Right ventricle myocardium inferior (tissue), 1 donor: Measurements from ENCODE around the gene ADCY6. TPM values are rescaled to one million over a fixed set of nuclear protein-coding genes. Genes with fewer than 3 reads are reported as not detected.

Source experiments
- ATAC-seq: fragments of 200-7000 bp; cut with Tn5 transposase; one replicate; pipeline ENCODE4 v1.9.1; 2020; ENCODE audit warnings: mild to moderate bottlenecking, moderate library complexity
- DNase-seq: peaks from one replicate; pipeline ENCODE4 v3.0.0; 2021; ENCODE audit errors: missing footprints
- intact Hi-C: fragments of 100-400 bp; cut with DNase I; formaldehyde crosslinking; loops from one replicate; pipeline ENCODE4 v1.11.0; 2022
- total RNA-seq: library from RNA; stranded (reverse); fragmentation: NEBNext Ultra II Directional; extraction: Animal tissue kit (Norgen Biotek cat#: 25700); gene quantifications from one replicate; pipeline ENCODE4 v1.2.1, GENCODE V29; 2021
- donor health status: DM: no; HTN: yes; CAD: no; lungs with severe emphysema.

Gene ADCY6
- total RNA-seq, 1 donor from 2014 or later = 55.6 TPM

DNA sequence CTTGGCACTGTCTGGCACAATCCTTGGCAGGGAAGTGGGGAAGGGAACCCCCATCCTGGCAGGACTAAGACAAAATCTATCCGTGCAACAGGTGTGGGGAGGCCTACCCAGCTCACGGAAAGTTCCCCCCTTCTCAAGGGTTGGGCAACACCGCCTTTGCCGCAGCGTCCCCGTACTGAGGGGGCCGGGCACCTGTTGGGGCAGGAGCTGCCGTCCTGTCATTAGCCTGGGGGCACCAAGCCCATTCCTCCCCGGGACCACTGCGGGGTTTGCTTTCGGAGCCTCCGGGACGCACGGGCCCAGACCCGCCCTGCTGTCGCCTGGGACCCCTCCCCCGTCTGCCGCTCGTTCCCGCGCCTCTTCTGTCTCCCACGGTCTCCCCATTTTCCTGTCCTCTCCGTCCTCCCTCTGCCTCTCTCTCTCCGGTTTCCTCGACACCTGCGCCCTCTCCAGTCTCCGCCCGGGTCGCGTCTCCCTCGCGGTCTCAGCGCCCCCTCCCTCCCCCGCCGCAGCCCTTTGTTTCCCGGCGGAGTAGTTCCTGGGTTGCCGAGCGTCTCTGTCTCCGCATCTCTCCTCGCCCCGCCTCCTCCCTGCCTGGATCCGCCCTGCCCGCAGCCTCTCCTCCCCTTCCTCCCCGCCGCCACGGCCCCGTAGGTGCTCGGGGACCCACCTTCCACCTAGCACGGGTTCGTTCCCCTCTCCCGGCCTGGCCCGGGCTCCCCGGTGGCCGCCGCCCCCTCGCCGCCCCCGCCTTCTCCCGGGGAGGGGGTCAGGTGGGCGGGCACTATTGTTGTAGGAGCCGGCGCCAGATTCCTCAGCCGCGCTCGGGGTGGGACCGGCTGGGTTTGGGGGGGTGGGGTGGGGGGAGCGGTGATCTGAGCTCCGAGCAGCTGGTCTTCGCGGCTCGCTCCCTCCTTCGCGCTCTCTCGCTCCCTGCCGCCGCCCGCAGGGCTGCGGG lies 29.3 kb upstream of the ADCY6 start, which contains the start of gene CACNB3:
Gene CACNB3 (plus strand): TSS at position 624 of the 958 bp plus-strand sequence. CDS start 434 bp downstream, outside the sequence.
- intact Hi-C loops = no loop called here
- ATAC-seq (peak; percentile 20), DNase-seq (peak; percentile 82)

GRCh38 chr12:48816143-48816854 lies 27.4 kb upstream of the ADCY6 start:
- intact Hi-C loops = no loop called here
- ATAC-seq (no peak), DNase-seq (no peak)

DNA sequence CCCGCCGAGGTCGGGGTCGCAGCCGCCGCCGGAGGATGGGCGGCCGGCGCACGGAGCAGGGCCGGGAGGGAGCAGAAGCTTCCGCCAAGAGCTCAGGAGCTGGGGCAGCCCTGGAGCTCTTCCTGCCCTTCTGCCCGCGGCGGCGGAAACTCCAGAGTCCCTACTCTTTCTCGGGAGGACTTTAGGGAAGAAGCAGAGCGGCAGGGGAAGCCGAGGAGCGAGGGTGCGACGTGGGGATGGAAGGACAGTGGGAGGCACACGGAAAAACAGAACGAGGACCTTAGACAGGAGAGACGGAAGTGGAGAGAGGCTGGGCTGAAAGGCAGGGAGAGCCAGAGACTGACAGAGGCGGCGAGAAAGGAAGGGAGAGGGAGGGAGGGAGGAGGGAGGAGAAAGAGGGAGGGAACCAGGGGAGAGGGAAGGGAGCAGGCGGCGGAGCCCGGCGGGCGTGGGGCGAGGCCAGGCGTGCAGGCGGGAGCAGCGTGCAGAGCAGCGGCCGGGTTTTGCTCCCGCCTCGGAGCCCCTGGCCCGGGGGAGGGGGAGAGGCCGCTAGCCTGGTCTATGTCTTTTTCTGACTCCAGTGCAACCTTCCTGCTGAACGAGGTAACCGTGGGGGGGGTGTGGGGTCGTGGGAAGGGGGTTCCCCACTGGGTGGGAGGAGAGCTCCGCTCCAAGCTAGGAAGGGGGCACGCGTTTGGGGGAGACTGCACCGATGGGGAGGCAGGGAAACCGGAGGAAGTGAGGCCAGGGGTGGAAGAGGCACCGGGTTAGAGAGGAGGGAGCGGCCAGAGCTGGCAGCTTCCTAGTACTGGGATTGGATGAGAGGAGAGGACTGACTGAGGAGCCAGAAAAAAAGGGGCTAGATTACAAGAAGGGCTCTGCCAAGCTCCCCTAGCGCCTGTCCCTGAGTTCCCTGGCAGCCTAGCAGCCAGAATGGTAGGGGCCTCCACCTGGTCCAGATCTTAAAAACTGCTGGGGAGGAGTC lies 26.5 kb upstream of the ADCY6 start:
- intact Hi-C loops = no loop called here
- ATAC-seq = peak; percentile 86
- DNase-seq = peak; percentile 88

DNA sequence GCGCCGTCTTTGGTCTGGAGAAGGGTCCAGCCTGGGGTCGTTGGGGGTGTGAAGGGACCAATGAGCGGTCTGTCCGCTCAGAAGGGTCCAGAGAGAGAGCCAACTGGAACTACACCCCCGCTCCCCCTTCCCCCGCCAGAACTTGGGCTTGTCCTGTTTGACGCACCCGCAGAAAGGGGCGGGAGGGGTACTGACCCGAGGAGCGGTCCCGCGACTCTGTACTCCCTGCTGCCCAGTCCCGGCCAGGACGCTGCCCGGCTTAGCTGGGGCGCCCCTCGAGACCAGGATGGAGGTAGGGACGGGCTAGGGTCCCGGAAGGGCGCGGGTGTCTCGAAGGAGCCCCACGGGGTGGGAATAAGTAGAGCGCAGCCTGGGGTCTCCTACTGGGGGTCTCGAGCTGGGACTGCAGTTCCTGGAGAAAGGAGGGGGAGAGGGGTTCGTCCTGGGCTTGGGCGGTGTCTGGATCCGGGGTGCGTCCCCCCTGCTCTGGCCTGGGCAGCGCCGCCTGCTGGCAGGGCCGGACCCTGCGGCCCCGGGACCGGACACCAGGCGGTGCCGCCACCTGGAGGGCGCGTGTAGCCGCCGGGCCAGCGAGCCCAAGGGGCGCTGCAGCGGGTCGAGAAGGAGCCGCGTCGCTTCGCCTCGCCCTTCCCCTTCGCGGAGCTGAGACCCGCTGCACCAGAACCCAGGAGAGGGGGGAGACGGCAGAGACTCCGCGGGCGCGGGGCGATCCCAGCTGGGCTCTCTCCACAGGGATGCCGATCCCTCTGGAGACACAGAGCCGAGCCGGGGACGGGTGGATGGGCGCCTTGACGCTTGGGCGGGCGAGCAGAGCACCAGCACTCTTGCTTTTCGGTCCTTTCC lies 25.6 kb upstream of the ADCY6 start:
- DNase-seq (peak; percentile 93), ATAC-seq (peak; percentile 89)
- intact Hi-C loops = no loop called here

- intact Hi-C loops = no loop called here
- ATAC-seq = no peak
These were observed 24.8 kb upstream of the ADCY6 start for GRCh38 chr12:48813465-48814261.

DNA sequence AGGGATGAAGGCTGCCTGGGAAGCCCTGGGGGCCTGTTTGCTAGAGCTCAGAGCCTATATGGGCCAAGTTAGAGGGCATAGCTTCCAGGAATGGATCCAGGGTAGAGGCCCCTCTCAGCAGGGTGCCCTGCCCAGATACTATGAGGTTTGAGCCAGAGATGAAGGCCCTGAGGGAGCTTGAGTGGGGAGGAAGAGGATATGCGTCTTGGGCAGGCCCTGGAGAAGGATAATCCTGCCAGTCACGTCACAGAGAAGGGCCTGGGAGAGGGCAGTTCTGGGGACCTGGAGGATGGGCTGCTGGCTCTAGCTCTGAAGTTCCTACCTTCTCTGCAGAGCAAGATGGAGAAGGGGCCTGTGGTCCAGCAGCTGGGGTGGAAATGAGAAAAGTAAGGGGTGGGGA lies 23.5 kb upstream of the ADCY6 start:
- intact Hi-C loops = no loop called here

More at GRCh38 chr12:48813465-48814261, 24.8 kb upstream of the ADCY6 start:
- no peak for DNase-seq

GRCh38 chr12:48811437-48812090 lies 22.7 kb upstream of the ADCY6 start:
- ATAC-seq (no peak), DNase-seq (no peak)
- intact Hi-C loops = no loop called here

More for the DNA sequence above, 23.5 kb upstream of the ADCY6 start:
- ATAC-seq = no peak
- no peak for DNase-seq

DNA sequence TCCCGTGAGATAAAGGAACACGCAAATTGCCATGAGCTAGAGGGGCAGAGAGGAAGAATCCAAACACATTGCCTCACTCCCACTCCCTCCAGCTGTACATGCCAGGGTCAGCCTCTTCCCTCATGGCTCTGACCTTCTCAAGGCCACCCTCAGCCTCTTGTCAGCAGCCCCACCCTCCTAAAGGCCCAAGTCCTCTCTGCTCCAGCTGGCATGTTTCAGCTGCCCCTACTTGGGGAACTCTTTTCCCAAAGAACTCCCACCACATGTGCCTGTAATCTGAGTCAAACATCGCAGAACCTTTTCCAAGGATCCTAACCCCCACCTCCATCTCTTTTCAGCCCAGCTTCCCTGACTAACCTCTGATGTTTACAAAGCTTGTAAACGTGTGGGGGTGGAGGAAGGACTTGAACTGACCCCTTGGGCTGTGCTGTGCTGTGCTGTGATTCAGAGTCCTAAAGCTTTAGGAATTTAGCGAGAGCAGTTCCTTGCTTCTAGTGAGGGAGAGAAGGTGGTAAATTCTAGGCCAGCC lies 22.1 kb upstream of the ADCY6 start:
- intact Hi-C loops = no loop called here

GRCh38 chr12:48807981-48808380 lies 19.1 kb upstream of the ADCY6 start:
- DNase-seq (no peak), ATAC-seq (no peak)
- intact Hi-C loops = no loop called here

More for the DNA sequence above, 22.1 kb upstream of the ADCY6 start:
- ATAC-seq (no peak), DNase-seq (no peak)

DNA sequence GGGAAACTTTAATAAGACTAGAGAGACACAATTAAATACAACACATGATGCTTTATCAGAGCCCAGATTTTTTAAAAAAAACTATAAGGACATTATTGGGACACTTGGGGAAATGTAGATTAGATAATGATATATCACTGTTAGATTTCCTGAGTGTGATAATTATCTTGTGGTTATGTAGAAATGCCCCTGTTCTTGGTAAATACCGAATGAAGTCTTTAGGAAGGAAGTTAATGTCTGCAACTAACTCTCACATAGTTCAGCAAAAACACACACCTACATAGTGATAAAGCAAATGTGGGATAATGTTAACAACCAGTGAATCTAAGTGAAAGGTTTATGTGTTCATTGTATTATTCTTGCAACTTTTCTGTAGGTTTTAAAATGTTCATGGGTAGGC lies 14.8 kb upstream of the ADCY6 start:
- intact Hi-C loops = no loop called here
- no peak for ATAC-seq

DNA sequence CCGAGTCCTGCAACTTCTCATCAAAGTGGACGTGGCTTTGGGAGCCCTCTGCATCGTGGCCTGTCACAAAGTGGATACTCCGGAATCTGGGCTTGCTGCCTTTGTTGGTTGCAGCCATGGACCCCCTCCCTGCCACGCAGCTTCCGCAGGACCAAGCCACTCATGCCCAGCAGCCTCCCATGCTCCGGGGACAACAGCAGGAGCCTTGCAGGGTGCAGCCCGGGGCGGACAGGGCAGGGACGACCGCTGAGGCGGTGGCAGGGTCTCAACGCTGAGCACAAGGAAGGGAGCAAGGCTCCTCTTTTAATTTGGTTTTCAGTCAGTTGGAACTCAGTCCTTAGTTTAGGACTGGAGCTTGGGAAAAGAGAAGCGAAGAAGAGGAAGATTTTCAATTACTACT lies 12.1 kb upstream of the ADCY6 start:
- no peak for ATAC-seq
- DNase-seq = no peak
- intact Hi-C loops = no loop called here

More for the DNA sequence above, 14.8 kb upstream of the ADCY6 start:
- DNase-seq = no peak

DNA sequence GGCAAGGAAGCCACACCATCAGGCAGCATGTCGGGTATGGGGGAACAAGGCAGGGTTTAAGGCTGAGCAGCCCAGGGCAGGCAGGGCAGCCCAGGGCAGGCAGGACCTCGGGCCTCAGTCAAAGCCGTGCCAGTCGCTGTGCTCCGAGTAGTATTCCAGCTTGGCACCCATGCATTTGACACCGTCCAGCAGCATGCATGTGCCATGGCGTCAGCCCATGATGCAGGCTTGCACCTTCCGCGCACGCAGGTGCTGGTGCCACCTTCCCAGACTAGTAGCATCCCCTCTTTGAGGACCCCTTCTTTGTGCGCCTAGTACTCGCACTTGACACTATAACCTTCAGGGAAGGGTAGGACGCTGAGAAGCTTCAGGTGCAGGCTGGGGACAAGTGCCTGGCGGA lies 11.6 kb upstream of the ADCY6 start:
- DNase-seq (no peak), ATAC-seq (no peak)
- intact Hi-C loops = no loop called here

DNA sequence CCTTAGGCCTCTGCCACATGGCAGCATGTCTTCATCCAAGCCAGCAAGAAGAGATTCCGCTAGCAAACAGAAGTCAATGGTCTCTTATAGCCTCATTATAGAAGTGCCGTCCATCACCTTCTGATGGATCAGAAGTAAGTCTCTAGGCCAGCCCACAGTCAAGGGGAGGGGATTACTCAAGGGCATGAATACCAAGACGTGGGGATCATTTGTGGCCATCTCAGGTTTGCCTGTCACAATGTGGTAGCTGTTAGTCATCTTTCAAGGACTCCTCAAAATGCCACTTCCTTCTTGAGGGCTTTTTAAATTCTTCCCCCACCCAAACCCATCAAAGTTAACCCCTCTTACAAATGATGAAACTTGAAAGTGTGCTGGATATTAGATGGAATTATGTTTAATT lies 8.1 kb upstream of the ADCY6 start:
- intact Hi-C loops = no loop called here
- no peak for DNase-seq
- no peak for ATAC-seq

DNA sequence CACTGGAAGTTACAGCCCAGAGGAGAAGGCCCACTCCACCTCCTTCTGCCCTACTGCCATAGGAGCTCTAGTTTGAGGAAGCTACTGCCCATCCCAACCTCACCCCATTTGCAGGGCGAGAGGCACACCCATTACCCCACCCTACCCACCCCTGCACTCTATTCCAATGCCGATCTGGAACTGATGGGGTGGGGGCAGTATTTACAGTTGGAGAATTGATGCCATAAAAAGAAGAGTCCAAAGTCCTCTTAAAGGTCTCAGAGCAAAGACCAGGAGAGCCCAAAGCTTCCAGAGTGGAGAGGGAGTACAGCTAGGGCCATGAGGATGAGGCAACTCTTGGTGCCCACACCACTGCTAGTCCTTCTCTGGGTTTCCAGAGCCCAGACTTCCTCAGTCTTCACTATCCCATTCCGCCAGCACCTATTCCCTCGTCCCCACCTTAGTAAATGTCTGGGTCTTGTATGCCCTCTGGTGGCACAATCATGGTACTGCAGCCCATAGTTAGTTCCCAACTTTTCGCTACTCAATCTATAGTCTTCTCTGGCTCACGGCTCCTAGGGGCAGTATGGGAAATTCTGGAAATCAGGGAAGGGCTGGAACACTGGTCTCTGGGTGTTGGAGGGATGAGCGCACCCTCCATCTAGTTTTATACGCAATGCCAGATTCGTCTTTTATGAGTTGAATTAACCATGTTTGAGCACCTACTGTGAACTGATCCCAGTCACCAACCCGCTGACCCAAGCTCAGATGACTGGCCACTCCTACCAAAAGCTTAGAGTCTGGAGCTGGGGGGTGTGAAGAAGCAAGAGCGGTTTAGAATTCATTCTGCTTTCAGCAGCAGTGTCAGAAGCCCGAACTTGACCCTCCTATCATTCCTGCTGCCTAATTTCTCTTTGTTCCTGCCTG lies 6.9 kb upstream of the ADCY6 start:
- DNase-seq = no peak
- intact Hi-C loops = loop anchor here (1.0 kb wide), 1 partner anchor 43 kb away; no protein-coding TSS in a partner anchor
- peak; percentile 92 for ATAC-seq

DNA sequence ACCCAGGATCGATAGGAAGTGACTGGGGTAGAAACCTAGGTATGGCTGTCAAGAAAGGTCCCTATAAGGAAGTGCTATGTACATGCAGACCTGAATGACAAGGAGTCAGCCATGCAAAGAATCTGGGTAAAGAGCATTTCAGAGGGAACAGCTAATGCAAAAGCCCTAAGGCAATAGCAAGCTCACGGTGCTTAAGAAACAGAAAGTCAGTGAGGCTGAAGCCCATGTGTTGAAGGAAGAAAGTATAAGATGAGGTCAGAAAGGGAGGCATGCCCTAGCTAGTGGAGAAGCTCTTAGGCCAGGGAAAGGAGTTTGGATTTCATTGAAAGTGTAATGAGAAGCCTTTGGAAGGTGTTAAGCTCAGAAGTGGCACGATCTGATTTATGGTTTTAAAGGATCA lies 6.0 kb upstream of the ADCY6 start:
- no peak for DNase-seq
- intact Hi-C loops = loop anchor here (1.0 kb wide), 1 partner anchor 42 kb away; no protein-coding TSS in a partner anchor
- no peak for ATAC-seq
